NCI-H748 treated with DMSO at 0.1 percent for 48 hours (cell line): ENCODE results near the gene PLPP7.

Experiments
- DNase-seq: peaks from one replicate; lab custom pipeline; 2025; lab: John Stamatoyannopoulos, UW

The PLPP7 gene

GRCh38 chr9:131281119-131281965, 8.2 kb upstream of the PLPP7 start:
- no peak for DNase-seq

GRCh38 chr9:131282175-131282574, 7.3 kb upstream of the PLPP7 start:
- DNase-seq, result no peak

- DNase-seq, result no peak
These were observed 6.7 kb upstream of the PLPP7 start for GRCh38 chr9:131282688-131283422.

GRCh38 chr9:131284856-131285255, 4.7 kb upstream of the PLPP7 start:
- DNase-seq, result no peak

GRCh38 chr9:131287359-131287758, 2.2 kb upstream of the PLPP7 start:
- no peak for DNase-seq

GRCh38 chr9:131288217-131288616, 1.3 kb upstream of the PLPP7 start:
- DNase-seq, result no peak

GRCh38 chr9:131290036-131290766, 678 bp downstream of the PLPP7 start:
- DNase-seq, result no peak

- no peak for DNase-seq
These were observed 1.3 kb downstream of the PLPP7 start for GRCh38 chr9:131290767-131291370.

- no peak for DNase-seq
These were observed 2.3 kb downstream of the PLPP7 start for GRCh38 chr9:131291795-131292315.

GRCh38 chr9:131292937-131293336, 3.4 kb downstream of the PLPP7 start:
- DNase-seq, result no peak

GRCh38 chr9:131296460-131296859, 6.9 kb downstream of the PLPP7 start:
- no peak for DNase-seq

- no peak for DNase-seq
These were observed 7.5 kb downstream of the PLPP7 start for GRCh38 chr9:131296906-131297500.

GRCh38 chr9:131297903-131298302, 8.4 kb downstream of the PLPP7 start:
- no peak for DNase-seq

GRCh38 chr9:131298341-131298740, 8.8 kb downstream of the PLPP7 start:
- no peak for DNase-seq

- no peak for DNase-seq
These were observed 9.3 kb downstream of the PLPP7 start for GRCh38 chr9:131298816-131299215.

- DNase-seq, result no peak
These were observed 9.9 kb downstream of the PLPP7 start for GRCh38 chr9:131299346-131299960.

- DNase-seq, result no peak
These were observed 10.4 kb downstream of the PLPP7 start for GRCh38 chr9:131299961-131300347.

GRCh38 chr9:131300444-131300843, 10.9 kb downstream of the PLPP7 start:
- DNase-seq, result no peak

GRCh38 chr9:131302244-131303075, 12.9 kb downstream of the PLPP7 start:
- no peak for DNase-seq
